ENCODE results near the gene GSG1.

Gene GSG1

GRCh38 chr12:13080266-13080665 lies 23.2 kb downstream of the GSG1 start:
- Histone ChIP-seq H3K36me3 (ENCODE audit: low read depth) (no peaks in the 10 kb centered on the region), H3K9me3 (ENCODE audit: severe bottlenecking) (no peaks in the 10 kb centered on the region), H3K27ac (ENCODE audit: poor library complexity, severe bottlenecking) (no peak overlapping the region), H3K4me3 (ENCODE audit: severe bottlenecking) (no peak overlapping the region), H3K4me1 (ENCODE audit: insufficient read depth, poor library complexity, severe bottlenecking) (no peaks in the 10 kb centered on the region), H3K27me3 (ENCODE audit: insufficient read depth, poor library complexity, severe bottlenecking) (no peaks in the 10 kb centered on the region)
- TF ChIP-seq, protein P1, sequence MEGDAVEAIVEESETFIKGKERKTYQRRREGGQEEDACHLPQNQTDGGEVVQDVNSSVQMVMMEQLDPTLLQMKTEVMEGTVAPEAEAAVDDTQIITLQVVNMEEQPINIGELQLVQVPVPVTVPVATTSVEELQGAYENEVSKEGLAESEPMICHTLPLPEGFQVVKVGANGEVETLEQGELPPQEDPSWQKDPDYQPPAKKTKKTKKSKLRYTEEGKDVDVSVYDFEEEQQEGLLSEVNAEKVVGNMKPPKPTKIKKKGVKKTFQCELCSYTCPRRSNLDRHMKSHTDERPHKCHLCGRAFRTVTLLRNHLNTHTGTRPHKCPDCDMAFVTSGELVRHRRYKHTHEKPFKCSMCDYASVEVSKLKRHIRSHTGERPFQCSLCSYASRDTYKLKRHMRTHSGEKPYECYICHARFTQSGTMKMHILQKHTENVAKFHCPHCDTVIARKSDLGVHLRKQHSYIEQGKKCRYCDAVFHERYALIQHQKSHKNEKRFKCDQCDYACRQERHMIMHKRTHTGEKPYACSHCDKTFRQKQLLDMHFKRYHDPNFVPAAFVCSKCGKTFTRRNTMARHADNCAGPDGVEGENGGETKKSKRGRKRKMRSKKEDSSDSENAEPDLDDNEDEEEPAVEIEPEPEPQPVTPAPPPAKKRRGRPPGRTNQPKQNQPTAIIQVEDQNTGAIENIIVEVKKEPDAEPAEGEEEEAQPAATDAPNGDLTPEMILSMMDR (IDR thresholded peaks at IDR 0.05; ENCODE audit: poor library complexity, severe bottlenecking) = no peak
- DNase-seq (ENCODE audit: low spot score) = no peak
- no peak for ATAC-seq (ENCODE audit: low read depth)

DNA sequence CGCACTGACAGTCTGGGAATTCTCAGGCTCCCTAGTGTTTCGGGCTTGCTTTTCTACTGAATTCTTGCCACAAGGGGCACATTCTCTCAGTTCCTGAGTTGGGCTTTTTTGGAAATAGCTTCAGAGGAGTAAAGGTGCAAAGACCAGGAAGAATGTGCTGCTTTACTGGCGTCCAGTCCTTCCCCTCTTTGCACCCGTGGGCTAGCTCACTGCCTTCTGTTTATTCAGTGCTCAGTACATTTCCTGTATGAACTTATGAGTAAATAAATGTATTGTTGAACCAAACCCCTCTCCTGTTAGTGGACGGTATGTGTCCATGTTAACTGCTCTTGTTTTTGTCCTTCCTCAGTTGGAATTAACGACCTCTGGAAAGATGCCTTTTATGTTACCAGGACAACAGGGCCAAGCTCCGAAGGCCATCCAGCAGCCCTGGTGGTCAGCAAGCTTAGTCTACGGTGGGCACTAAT lies 24.0 kb downstream of the GSG1 start:
- no peaks in the 10 kb centered on the region for H3K9me3 ChIP-seq (ENCODE audit: severe bottlenecking)
- no peaks in the 10 kb centered on the region for H3K4me1 ChIP-seq (ENCODE audit: insufficient read depth, poor library complexity, severe bottlenecking)
- H3K27ac ChIP-seq (ENCODE audit: poor library complexity, severe bottlenecking) = no peak overlapping the region
- no peak for ATAC-seq (ENCODE audit: low read depth)
- H3K27me3 ChIP-seq (ENCODE audit: insufficient read depth, poor library complexity, severe bottlenecking) = no peaks in the 10 kb centered on the region
- no peak for DNase-seq (ENCODE audit: low spot score)
- TF ChIP-seq, protein P1 (IDR thresholded peaks at IDR 0.05; ENCODE audit: poor library complexity, severe bottlenecking) = no peak
- no peaks in the 10 kb centered on the region for H3K36me3 ChIP-seq (ENCODE audit: low read depth)
- H3K4me3 ChIP-seq (ENCODE audit: severe bottlenecking) = no peak overlapping the region

GRCh38 chr12:13075786-13076570 lies 27.5 kb downstream of the GSG1 start:
- H3K4me3 ChIP-seq (ENCODE audit: severe bottlenecking) = no peak overlapping the region
- no peak for ATAC-seq (ENCODE audit: low read depth)
- H3K27ac ChIP-seq (ENCODE audit: poor library complexity, severe bottlenecking) = no peak overlapping the region
- TF ChIP-seq, protein P1 (IDR thresholded peaks at IDR 0.05; ENCODE audit: poor library complexity, severe bottlenecking) = no peak
- DNase-seq (ENCODE audit: low spot score) = no peak
- H3K9me3 ChIP-seq (ENCODE audit: severe bottlenecking) = no peaks in the 10 kb centered on the region
- H3K36me3 ChIP-seq (ENCODE audit: low read depth) = no peaks in the 10 kb centered on the region
- no peaks in the 10 kb centered on the region for H3K27me3 ChIP-seq (ENCODE audit: insufficient read depth, poor library complexity, severe bottlenecking)
- H3K4me1 ChIP-seq (ENCODE audit: insufficient read depth, poor library complexity, severe bottlenecking) = peaks cover 8% of the 10 kb centered on the region

DNA sequence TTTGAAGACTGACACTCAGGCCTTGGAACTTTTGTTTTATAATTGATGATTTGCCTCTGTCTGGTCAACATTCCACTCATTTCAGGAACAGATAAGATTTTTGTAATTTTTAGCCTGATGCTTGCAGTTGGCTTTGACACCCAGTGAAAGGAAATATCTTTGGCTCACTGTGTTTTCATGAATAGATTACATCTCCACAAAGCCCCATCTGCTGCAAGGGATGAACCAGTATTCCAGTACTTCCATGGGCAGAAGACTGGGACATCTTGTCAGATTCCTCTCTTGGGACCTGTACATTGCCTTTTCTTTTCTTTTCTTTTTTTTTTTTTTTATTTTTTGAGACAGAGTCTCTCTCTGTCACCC lies 28.4 kb downstream of the GSG1 start:
- Histone ChIP-seq H3K27ac (ENCODE audit: poor library complexity, severe bottlenecking) (no peak overlapping the region), H3K36me3 (ENCODE audit: low read depth) (no peaks in the 10 kb centered on the region), H3K4me1 (ENCODE audit: insufficient read depth, poor library complexity, severe bottlenecking) (peaks cover 8% of the 10 kb centered on the region), H3K27me3 (ENCODE audit: insufficient read depth, poor library complexity, severe bottlenecking) (no peaks in the 10 kb centered on the region), H3K9me3 (ENCODE audit: severe bottlenecking) (no peaks in the 10 kb centered on the region), H3K4me3 (ENCODE audit: severe bottlenecking) (no peak overlapping the region)
- no peak for ATAC-seq (ENCODE audit: low read depth)
- no peak for DNase-seq (ENCODE audit: low spot score)
- TF ChIP-seq, protein P1 (IDR thresholded peaks at IDR 0.05; ENCODE audit: poor library complexity, severe bottlenecking) = no peak

Measured in RWPE2 (cell line).